GM18520 (cell line): ENCODE results near the gene SEMA6B.
"Not testable (repeated sequence)": the region's sequence is repeated elsewhere in the genome, so short reads cannot be mapped to it uniquely, and the experiment has no call there.

Experiments
- ATAC-seq: cut with Tn5 transposase; IDR thresholded peaks from one replicate; pipeline ENCODE4 v1.9.1; 2021; ENCODE audit not compliant: unreplicated experiment

The SEMA6B gene, protein sequence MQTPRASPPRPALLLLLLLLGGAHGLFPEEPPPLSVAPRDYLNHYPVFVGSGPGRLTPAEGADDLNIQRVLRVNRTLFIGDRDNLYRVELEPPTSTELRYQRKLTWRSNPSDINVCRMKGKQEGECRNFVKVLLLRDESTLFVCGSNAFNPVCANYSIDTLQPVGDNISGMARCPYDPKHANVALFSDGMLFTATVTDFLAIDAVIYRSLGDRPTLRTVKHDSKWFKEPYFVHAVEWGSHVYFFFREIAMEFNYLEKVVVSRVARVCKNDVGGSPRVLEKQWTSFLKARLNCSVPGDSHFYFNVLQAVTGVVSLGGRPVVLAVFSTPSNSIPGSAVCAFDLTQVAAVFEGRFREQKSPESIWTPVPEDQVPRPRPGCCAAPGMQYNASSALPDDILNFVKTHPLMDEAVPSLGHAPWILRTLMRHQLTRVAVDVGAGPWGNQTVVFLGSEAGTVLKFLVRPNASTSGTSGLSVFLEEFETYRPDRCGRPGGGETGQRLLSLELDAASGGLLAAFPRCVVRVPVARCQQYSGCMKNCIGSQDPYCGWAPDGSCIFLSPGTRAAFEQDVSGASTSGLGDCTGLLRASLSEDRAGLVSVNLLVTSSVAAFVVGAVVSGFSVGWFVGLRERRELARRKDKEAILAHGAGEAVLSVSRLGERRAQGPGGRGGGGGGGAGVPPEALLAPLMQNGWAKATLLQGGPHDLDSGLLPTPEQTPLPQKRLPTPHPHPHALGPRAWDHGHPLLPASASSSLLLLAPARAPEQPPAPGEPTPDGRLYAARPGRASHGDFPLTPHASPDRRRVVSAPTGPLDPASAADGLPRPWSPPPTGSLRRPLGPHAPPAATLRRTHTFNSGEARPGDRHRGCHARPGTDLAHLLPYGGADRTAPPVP

GRCh38 chr19:4559569-4559968 lies at the start of gene SEMA6B:
TSS of gene SEMA6B (minus strand) at chr19:4559684. CDS start at chr19:4558457, 1,227 bp downstream.
- no peak for ATAC-seq

- ATAC-seq = no peak
These were observed 47.6 kb upstream of the SEMA6B start for GRCh38 chr19:4606921-4607678.

DNA sequence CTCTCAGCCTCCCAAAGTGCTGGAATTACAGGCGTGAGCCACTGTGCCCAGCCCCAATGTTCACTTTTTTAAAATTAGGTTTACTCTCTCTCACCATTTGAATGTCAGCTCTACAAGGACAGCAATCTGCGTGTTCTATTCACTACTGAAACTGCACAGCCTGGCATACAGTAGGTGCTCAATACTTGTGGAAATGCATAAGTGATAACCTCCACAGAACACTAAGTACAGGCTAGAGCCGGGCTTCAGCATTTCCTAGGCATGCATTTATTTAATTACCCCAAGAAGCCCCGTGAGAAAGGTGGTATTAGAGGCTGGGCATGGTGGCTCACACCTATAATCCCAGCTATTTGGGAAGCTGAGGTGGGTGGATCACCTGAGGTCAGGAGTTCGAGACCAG lies 46.7 kb upstream of the SEMA6B start:
- no peak for ATAC-seq

DNA sequence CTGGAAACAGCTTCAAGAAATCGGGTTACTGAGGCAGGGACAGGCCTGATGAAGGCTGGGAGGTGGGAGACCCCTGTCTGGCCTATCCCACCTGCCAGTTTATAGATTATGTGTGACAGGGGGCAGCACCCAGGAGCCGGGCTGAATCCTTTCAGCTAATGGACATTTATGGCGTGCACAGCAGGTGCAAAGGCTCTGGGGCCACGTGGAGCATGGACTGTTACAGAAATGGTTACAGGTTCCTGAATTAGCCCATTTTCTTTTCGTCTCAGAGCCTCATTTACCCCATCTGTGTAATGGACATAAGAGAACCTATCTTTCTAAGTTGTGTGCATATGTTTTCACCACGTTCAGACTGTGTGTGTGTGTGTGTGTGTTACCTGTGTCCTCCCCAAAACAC lies 45.4 kb upstream of the SEMA6B start:
- ATAC-seq = no peak

DNA sequence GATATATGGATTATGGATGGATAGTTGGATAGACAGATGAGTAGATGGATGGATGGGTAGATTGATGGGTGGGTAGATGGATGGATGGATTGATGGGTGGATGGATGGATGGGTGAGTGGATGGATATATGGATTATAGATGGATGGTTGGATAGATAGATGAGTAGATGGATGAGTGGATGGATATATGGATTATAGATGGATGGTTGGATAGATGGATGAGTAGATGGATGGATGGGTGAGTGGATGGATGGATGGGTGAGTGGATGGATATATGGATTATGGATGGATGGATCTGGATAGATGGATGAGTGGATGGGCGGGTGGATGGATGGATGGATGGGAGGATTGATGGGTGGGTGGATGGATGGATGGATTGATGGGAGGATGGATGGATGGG lies 43.4 kb upstream of the SEMA6B start:
- no peak for ATAC-seq

GRCh38 chr19:4602173-4602788 lies 42.8 kb upstream of the SEMA6B start:
- no peak for ATAC-seq

GRCh38 chr19:4600893-4601292 lies 41.4 kb upstream of the SEMA6B start:
- no peak for ATAC-seq

- no peak for ATAC-seq
These were observed 40.6 kb upstream of the SEMA6B start for GRCh38 chr19:4600082-4600481.

- ATAC-seq = no peak
These were observed 39.2 kb upstream of the SEMA6B start for GRCh38 chr19:4598712-4599111.

- ATAC-seq = no peak
These were observed 38.6 kb upstream of the SEMA6B start for GRCh38 chr19:4597975-4598671.

GRCh38 chr19:4597278-4597974 lies 37.9 kb upstream of the SEMA6B start:
- no peak for ATAC-seq

- ATAC-seq = no peak
These were observed 36.8 kb upstream of the SEMA6B start for GRCh38 chr19:4596033-4596904.

GRCh38 chr19:4595158-4595557 lies 35.7 kb upstream of the SEMA6B start:
- ATAC-seq = not testable (repeated sequence)

DNA sequence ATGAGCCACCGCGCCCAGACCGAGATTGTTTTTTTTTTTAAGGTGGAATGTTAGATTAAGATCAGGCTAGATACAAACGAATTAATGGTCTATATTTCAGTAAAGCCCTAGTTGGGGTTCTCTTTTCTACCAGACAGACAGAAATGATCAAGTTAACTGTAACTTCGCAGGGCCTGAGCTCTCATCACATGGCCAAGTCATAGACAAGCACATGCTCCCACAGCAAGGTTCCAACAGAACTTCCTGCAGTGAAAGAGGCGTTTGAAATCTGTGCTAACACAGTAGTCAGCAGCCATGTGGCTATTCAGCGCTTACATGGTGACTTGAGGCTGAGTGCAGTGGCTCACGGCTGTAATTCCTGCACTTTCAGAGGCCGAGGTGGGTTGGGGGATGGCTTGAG lies 34.7 kb upstream of the SEMA6B start:
- ATAC-seq = no peak

DNA sequence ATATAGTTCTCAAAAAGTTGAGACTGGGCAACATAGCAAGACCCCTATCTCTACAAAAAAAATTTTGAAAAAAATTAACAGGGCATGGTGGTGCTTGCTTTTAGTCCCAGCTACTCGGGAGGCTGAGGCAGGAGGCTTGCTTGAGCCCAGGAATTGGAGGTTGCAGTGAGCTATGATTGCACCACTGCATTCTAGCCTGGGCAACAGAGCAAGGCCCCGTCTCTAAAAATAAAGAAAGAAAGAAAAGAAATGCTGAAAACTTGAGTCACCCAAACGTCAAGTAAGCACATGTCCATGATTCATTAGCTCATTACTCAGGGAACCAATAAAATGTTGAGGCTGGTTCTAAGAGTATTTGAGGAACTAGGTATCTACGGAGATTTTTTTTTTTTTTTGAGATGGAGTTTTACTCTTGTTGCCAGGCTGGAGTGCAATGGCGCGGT lies 33.9 kb upstream of the SEMA6B start:
- ATAC-seq = no peak

- ATAC-seq = no peak
These were observed 33.0 kb upstream of the SEMA6B start for GRCh38 chr19:4592445-4592844.

DNA sequence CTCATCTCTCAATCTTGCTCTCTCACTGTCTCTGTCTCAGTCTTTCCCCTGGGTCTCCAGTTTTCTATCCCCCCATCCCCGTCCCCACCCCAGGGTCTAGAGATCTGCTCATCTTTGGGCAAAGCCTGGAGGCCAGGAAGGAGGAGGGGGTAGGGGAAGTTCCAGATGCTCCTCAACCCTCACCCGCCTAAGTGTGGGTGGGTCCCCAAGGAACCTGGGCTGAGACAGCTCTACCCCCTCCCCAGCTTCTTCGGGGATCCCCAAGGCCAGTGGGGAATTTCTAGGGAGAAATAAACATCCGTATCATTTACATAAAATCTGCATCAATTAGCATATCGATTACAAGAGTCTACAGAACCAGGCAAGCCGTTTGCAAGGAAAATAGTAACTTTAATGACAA lies 31.8 kb upstream of the SEMA6B start:
- no peak for ATAC-seq

GRCh38 chr19:4590559-4590958 lies 31.1 kb upstream of the SEMA6B start:
- no peak for ATAC-seq
